ENCODE results near the gene ANKDD1B.

The ANKDD1B gene

GRCh38 chr5:75707911-75708509 lies 96.8 kb downstream of the ANKDD1B start:
- peaks cover 35% of the 10 kb centered on the region for H3K36me3 ChIP-seq (ENCODE audit: control insufficient read depth, insufficient read depth, low read length)
- H3K9me3 ChIP-seq (ENCODE audit: control insufficient read depth, insufficient read depth, low read length): no peaks in the 10 kb centered on the region
- H3K27ac ChIP-seq (ENCODE audit: low read depth, low read length): no peak overlapping the region

GRCh38 chr5:75710637-75711036 lies 99.4 kb downstream of the ANKDD1B start:
- H3K9me3 ChIP-seq (ENCODE audit: control insufficient read depth, insufficient read depth, low read length): no peaks in the 10 kb centered on the region
- H3K4me1 ChIP-seq (ENCODE audit: control insufficient read depth, insufficient read depth, low read length): no peaks in the 10 kb centered on the region
- no peak overlapping the region for H3K4me3 ChIP-seq (ENCODE audit: low read depth, low read length)
- no peaks in the 10 kb centered on the region for H3K27me3 ChIP-seq (ENCODE audit: control insufficient read depth, insufficient read depth, low read length)
- H3K27ac ChIP-seq (ENCODE audit: low read depth, low read length): no peak overlapping the region
- H3K9ac ChIP-seq (ENCODE audit: low read depth, low read length): no peak overlapping the region
- peaks cover 23% of the 10 kb centered on the region for H3K36me3 ChIP-seq (ENCODE audit: control insufficient read depth, insufficient read depth, low read length)

More at GRCh38 chr5:75707911-75708509, 96.8 kb downstream of the ANKDD1B start:
- H3K4me1 ChIP-seq (ENCODE audit: control insufficient read depth, insufficient read depth, low read length): no peaks in the 10 kb centered on the region
- H3K27me3 ChIP-seq (ENCODE audit: control insufficient read depth, insufficient read depth, low read length): no peaks in the 10 kb centered on the region
- H3K4me3 ChIP-seq (ENCODE audit: low read depth, low read length): no peak overlapping the region
- no peak overlapping the region for H3K9ac ChIP-seq (ENCODE audit: low read depth, low read length)

- H3K36me3 ChIP-seq (ENCODE audit: control insufficient read depth, insufficient read depth, low read length): peaks cover 23% of the 10 kb centered on the region
- no peak overlapping the region for H3K4me3 ChIP-seq (ENCODE audit: low read depth, low read length)
- no peaks in the 10 kb centered on the region; the same call in 1 of the 2 replicates for H3K4me1 ChIP-seq (ENCODE audit: control insufficient read depth, insufficient read depth, low read length)
These were observed 99.9 kb downstream of the ANKDD1B start for GRCh38 chr5:75711151-75711550.

DNA sequence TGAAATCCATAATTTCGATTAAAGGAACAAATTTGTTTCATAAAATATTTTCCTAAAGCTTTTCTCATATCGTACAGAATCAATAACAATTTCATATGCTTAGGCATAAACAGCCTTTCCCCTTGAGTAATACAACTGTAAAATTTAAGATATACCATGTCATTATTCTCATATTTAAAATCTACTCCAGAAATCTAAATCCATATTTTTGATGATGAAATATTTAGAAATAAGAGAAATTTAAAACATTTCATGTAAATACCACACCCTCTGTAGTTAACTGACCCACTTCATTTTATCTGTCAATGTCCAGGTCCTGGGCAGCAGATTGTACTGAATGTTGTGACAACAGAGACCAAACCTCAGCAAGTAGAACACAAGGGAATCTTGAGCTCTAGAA lies 100.8 kb downstream of the ANKDD1B start:
- Histone ChIP-seq H3K9me3 (ENCODE audit: control insufficient read depth, insufficient read depth, low read length) (no peaks in the 10 kb centered on the region), H3K36me3 (ENCODE audit: control insufficient read depth, insufficient read depth, low read length) (peaks cover 23% of the 10 kb centered on the region), H3K9ac (ENCODE audit: low read depth, low read length) (no peak overlapping the region), H3K4me3 (ENCODE audit: low read depth, low read length) (no peak overlapping the region), H3K27ac (ENCODE audit: low read depth, low read length) (no peak overlapping the region), H3K27me3 (ENCODE audit: control insufficient read depth, insufficient read depth, low read length) (no peaks in the 10 kb centered on the region), H3K4me1 (ENCODE audit: control insufficient read depth, insufficient read depth, low read length) (no peaks in the 10 kb centered on the region; the same call in 1 of the 2 replicates)

More at GRCh38 chr5:75711151-75711550, 99.9 kb downstream of the ANKDD1B start:
- Histone ChIP-seq H3K27me3 (ENCODE audit: control insufficient read depth, insufficient read depth, low read length) (no peaks in the 10 kb centered on the region), H3K9me3 (ENCODE audit: control insufficient read depth, insufficient read depth, low read length) (no peaks in the 10 kb centered on the region), H3K9ac (ENCODE audit: low read depth, low read length) (no peak overlapping the region), H3K27ac (ENCODE audit: low read depth, low read length) (no peak overlapping the region)

- peak overlapping the region; percentile 85 for H3K27ac ChIP-seq (ENCODE audit: low read depth, low read length)
- H3K27me3 ChIP-seq (ENCODE audit: control insufficient read depth, insufficient read depth, low read length): no peaks in the 10 kb centered on the region
- peak overlapping the region; percentile 76 for H3K9ac ChIP-seq (ENCODE audit: low read depth, low read length)
- H3K4me3 ChIP-seq (ENCODE audit: low read depth, low read length): peak overlapping the region; percentile 91
- H3K4me1 ChIP-seq (ENCODE audit: control insufficient read depth, insufficient read depth, low read length): no peaks in the 10 kb centered on the region; the same call in 1 of the 2 replicates
- H3K9me3 ChIP-seq (ENCODE audit: control insufficient read depth, insufficient read depth, low read length): no peaks in the 10 kb centered on the region
- H3K36me3 ChIP-seq (ENCODE audit: control insufficient read depth, insufficient read depth, low read length): peaks cover 16% of the 10 kb centered on the region
These were observed 105.4 kb downstream of the ANKDD1B start for GRCh38 chr5:75716715-75717081.

GRCh38 chr5:75717082-75717922 lies 106.0 kb downstream of the ANKDD1B start, which contains the start of gene POC5:
Gene POC5, minus strand, starts transcription at chr5:75717437. Its CDS starts 4,500 bp downstream, at chr5:75712937.
- Histone ChIP-seq H3K27ac (ENCODE audit: low read depth, low read length) (peak within 1 kb of the TSS; percentile 85), H3K9me3 (ENCODE audit: control insufficient read depth, insufficient read depth, low read length) (no peaks in the 10 kb centered on the region), H3K4me3 (ENCODE audit: low read depth, low read length) (peak within 1 kb of the TSS; percentile 91), H3K27me3 (ENCODE audit: control insufficient read depth, insufficient read depth, low read length) (no peaks in the 10 kb centered on the region), H3K4me1 (ENCODE audit: control insufficient read depth, insufficient read depth, low read length) (no peaks in the 10 kb centered on the region; the same call in 1 of the 2 replicates), H3K9ac (ENCODE audit: low read depth, low read length) (peak within 1 kb of the TSS; percentile 76), H3K36me3 (ENCODE audit: control insufficient read depth, insufficient read depth, low read length) (peaks cover 12% of the 10 kb centered on the region)

GRCh38 chr5:75720882-75721281 lies 109.6 kb downstream of the ANKDD1B start:
- H3K9ac ChIP-seq (ENCODE audit: low read depth, low read length): no peak overlapping the region
- peaks cover 12% of the 10 kb centered on the region; the same call in 1 of the 2 replicates for H3K4me1 ChIP-seq (ENCODE audit: control insufficient read depth, insufficient read depth, low read length)
- H3K9me3 ChIP-seq (ENCODE audit: control insufficient read depth, insufficient read depth, low read length): no peaks in the 10 kb centered on the region; the same call in 1 of the 2 replicates
- no peak overlapping the region for H3K27ac ChIP-seq (ENCODE audit: low read depth, low read length)
- no peaks in the 10 kb centered on the region for H3K27me3 ChIP-seq (ENCODE audit: control insufficient read depth, insufficient read depth, low read length)
- H3K4me3 ChIP-seq (ENCODE audit: low read depth, low read length): no peak overlapping the region
- H3K36me3 ChIP-seq (ENCODE audit: control insufficient read depth, insufficient read depth, low read length): no peaks in the 10 kb centered on the region

Measured in HUES48 (cell line).